NK-92 (cell line): Measurements from ENCODE around the gene PPP4R1.

Source experiments
- DNase-seq: peaks from one replicate; lab custom pipeline; 2025; ENCODE audit not compliant: unreplicated experiment; lab: John Stamatoyannopoulos, UW

The PPP4R1 gene

GRCh38 chr18:9549405-9549804, 65.0 kb downstream of the PPP4R1 start:
- no peak for DNase-seq

DNA sequence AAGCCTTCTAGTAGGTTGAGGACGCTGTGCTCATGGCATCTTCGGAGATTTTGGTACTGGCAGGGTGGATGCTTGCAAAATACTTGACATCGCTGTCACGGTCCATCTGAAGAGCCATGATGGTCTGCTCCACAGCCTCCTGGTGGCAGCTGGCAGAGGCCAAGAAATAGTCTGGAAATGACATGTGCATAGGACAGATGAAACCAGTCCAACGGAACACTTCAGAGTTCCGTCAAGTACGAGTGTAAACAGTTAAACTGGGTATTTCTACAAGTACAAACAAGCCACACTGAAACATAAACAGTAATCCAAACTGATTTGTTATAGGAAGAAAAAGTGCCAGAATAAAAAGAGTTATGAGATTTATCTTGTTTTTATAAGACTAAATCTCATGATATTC, 66.6 kb downstream of the PPP4R1 start:
- no peak for DNase-seq

DNA sequence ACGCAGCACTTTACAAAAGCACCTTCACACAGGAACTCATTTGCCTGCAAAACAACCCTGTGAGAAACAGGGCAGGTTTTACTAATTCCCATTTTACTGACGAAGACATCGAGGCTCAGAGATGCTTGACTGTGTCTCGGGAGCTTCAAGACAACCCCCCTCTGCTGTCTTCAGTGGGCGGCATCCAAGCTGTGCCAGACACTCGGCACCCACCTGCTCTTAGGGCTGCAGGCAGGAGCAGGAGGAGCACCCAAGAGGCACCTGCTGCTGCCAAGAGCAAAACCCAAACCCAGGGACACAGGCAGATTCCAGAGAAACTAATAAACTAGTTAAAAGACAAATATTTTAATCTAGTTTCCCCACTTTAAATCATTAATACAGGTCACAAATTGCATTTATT, 67.9 kb downstream of the PPP4R1 start:
- DNase-seq, result no peak

DNA sequence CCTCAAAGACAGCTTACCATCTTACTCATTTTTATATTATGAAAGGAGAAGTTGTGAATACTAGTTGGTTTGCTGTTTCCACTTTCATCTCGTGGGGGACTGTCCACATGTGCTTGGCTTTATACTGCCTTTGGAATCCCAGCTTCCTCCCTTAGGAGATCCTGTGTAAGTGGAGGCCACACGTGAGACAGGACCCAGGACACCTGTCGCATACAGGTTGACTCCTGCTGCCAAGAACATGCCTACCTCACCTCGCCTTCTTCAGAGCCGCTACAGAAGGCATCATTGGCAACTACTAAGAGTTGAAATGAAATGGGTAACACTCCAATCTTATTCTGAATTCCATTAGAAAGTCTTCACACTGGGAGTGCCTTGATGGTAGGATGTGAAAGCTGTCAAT, 69.3 kb downstream of the PPP4R1 start:
- no peak for DNase-seq

DNA sequence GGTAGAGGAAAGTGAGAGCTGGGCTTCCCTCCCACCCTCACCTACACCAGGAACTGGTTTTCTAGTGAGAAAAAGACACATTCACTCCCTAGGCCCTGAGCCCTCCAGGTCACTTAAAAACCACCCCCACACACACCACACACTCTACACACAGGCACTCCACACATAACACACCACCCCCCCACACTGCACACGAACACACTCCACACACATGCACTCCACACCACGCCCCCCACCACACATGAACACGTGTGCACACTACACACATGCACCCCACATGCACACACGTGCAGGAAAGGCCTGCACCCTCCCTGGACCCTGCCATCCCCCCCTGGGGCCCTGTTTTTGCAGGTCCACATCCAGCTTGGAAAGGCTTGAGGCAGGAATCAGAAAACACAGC, 71.4 kb downstream of the PPP4R1 start:
- no peak for DNase-seq

GRCh38 chr18:9539938-9540337, 74.4 kb downstream of the PPP4R1 start:
- DNase-seq, result no peak

DNA sequence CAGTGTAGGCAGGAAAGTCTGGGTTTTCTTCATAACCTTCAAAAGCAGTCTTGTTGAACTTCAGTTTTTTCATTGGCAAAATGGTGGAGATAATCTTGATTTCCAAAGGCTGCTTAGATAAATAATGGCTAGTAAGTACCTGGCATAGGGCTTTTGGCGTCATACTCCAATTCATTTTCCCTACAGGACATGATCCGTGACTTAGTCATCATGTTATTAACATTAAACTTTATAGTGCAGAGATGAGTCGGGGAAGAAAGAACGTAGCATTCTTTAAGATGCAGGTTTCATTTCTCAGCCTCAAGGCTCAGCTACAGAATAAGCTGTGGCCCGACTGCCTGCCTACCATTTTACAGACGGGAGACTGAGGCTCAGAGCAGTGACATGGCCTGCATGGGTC, 75.1 kb downstream of the PPP4R1 start:
- DNase-seq, result no peak

GRCh38 chr18:9537677-9538076, 76.7 kb downstream of the PPP4R1 start:
- DNase-seq, result no peak

GRCh38 chr18:9536354-9537152, 77.8 kb downstream of the PPP4R1 start:
- DNase-seq, result no peak

DNA sequence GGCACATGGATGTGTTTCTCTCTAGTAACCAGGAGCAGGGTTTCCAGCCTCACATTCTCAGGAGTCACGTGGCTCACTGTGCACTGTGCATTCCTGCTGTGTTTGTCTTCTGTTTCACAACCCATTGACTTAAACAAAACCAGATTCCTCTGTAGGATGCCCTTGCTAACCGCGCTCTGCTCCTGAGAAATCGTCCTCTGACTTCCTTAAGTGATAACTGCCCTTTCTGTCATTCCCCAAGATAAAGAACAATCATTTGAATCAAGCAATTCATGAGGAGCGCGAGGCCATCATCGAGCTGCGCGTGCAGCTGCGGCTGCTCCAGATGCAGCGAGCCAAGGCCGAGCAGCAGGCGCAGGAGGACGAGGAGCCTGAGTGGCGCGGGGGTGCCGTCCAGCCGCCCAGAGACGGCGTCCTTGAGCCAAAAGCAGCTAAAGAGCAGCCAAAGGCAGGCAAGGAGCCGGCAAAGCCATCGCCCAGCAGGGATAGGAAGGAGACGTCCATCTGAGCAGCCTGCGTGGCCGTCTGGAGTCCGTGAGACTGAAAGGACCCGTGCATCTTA, 78.8 kb downstream of the PPP4R1 start:
- no peak for DNase-seq

DNA sequence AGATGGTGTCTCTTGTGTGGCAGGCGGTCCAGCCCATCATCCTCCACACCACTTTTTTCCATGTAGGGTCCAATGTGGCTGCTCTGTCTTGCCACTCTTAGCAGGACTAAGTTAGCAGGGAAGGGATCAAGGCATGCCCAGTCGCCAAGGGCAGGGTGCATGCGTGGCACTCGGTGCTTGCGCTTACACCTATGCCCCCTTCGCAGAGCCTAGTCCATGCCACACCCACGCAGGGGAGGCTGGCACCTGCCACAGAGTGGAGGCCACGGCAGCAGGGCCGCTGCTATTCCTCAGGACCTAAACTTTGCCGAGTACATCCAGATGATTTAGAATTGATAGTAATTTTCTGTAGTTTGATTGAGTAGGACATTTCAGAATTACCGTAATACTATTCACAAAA, 79.5 kb downstream of the PPP4R1 start:
- DNase-seq, result no peak

- no peak for DNase-seq
Observed at GRCh38 chr18:9531791-9532410, 82.5 kb downstream of the PPP4R1 start.

DNA sequence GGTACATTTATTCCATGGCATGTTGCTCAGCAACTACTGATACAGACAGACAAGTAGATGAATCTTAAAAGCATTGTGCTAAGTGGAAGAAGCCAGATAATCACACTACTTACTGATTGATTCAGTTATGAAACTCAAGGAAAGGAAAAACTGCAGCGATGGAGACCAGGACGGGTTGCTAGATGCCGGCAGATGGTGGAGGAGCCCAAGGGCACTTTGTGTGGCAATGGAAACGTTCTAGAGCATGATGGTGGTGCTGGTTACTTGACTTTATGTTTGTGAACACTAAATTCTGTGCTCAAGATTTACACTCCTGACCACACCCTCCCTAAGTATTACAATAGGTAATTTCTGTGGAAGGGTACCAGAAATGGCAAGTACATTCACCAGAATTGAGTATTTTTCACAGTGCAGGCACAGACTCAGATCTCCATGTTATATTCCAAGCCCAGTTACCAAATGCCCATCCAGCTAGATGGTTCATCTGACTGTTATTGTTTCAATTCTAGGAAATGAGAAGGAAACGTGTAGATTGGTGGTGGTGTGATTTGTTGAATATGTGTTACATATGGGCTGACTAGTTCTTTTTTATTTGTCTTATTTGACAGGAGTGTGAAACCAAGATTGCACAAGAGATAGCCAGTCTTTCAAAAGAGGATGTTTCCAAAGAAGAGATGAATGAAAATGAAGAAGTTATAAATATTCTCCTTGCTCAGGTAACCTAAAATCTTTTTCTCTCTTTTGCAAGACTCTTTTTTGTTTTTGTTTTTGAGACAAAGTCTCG, 83.9 kb downstream of the PPP4R1 start:
- no peak for DNase-seq

DNA sequence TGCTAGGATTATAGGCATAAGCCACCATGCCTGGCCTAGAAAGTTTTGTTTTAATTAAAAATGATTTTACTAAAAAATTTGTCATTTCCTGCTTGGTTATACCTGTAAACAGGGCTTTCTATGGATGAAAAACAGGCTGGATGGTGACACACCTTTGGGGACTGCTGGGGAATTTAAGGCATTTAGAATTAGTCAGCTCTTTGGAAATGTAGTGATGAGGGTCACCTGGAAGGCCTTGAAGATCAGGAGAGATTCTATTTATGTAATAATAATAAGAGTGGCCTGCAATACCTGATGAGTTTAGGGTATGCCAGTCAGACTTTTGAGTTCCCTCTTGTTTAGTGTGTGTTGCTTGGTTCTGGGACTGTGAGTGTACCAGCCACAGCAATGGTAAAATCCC, 87.9 kb downstream of the PPP4R1 start:
- DNase-seq, result no peak

- DNase-seq, result no peak
Observed at GRCh38 chr18:9522952-9523351, 91.4 kb downstream of the PPP4R1 start.

DNA sequence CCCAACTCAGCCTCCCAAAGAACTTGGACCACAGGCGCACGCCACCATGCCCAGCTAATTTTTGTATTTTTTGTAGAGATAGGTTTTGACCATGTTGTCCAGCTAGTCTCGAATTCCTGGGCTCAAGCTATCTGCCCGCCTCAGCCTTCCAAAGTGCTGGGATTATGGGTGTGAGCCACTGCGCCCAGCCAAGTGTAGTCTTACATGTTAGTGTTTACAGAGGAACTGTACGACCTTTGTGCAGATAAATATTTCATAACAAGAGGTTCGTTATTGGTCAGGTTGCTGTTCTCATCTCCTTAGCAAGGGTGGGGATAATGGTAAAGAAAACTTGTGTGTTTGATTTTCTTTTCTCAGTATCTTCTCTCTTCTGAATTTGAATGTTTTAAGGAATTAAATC, 92.6 kb downstream of the PPP4R1 start:
- no peak for DNase-seq

GRCh38 chr18:9520666-9521065, 93.7 kb downstream of the PPP4R1 start:
- no peak for DNase-seq

GRCh38 chr18:9519399-9519798, 95.0 kb downstream of the PPP4R1 start:
- no peak for DNase-seq

DNA sequence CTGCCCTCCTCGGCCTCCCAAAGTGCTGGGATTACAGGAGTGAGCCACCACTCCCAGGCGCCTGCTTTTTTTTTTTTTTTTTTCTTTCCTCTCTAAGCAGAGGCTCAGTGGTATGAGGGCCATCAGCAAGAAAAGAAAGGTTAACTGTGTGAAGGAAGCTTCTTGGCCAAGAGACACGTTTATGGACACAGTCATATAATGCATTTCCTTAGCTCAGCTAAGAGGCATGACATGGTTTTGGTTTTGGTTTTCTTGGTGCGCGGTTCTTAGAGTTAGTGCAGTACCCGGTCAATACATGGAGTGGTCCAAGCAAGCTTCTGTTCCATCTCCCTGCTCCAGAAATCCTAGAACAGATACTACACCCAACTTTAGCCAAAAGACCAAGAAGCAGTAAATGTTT, 96.5 kb downstream of the PPP4R1 start:
- DNase-seq, result no peak

- DNase-seq, result no peak
Observed at GRCh38 chr18:9516437-9517064, 97.8 kb downstream of the PPP4R1 start.

- no peak for DNase-seq
Observed at GRCh38 chr18:9513971-9514512, 100.3 kb downstream of the PPP4R1 start.
